Measurements from ENCODE around the gene JUP. TPM values are rescaled to one million over a fixed set of nuclear protein-coding genes. Genes with fewer than 3 reads are reported as not detected.
A peak's percentile ranks its signal among the peaks of the same experiment; 100 is the strongest.

JUP gene
- total RNA-seq, 1 experiment from 2014 or later: 352 TPM

GRCh38 chr17:41824086-41824485 is 37.6 kb upstream of the JUP start:
- Histone ChIP-seq H3K9me3 (ENCODE audit: control insufficient read depth, insufficient read depth, low read depth, low read length) (no peaks in the 10 kb centered on the region), H3K27me3 (ENCODE audit: control insufficient read depth, insufficient read depth, low read length) (no peaks in the 10 kb centered on the region), H3K36me3 (ENCODE audit: control insufficient read depth, insufficient read depth, low read length) (no peaks in the 10 kb centered on the region), H3K27ac (ENCODE audit: low read length) (no peak overlapping the region), H3K4me3 (ENCODE audit: low read depth in 2 of 2, low read length in 2 of 2) (no peak overlapping the region), H3K4me1 (ENCODE audit: control insufficient read depth, insufficient read depth, low read length) (no peaks in the 10 kb centered on the region; the same call in 1 of the 2 replicates)
- in situ Hi-C loops (cut with HindIII; ENCODE audit: low pct_unique_long_range_greater_than_20kb, low sequenced_read_pairs) (no loop called here), intact Hi-C loops (cut with micrococcal nuclease; ENCODE audit: unreplicated experiment) (no loop called here)
- ATAC-seq (no peak), DNase-seq (ENCODE audit: low read depth, low spot score) (no peak)
- BruUV-seq (replicated peaks): no TSS peak
- ChIA-PET CTCF (interaction anchor here (0.6 kb wide), 1 partner anchor 51 kb away, joined by 3 read pairs; no protein-coding TSS in a partner anchor), POLR2A (interaction anchor here (0.6 to 0.7 kb wide), 3 partner anchors 12 to 205 kb away, joined by 3 to 7 read pairs (median 7); partner anchors contain the start of gene FKBP10)
- TF ChIP-seq SIN3A (IDR thresholded peaks at IDR 0.05; ENCODE audit: borderline replicate concordance, insufficient read depth, low read depth, low read length) (no peak), POLR2AphosphoS5 (IDR thresholded peaks at IDR 0.05; ENCODE audit: low read depth, low read length) (no peak), CTCF (IDR thresholded peaks at IDR 0.05) (no peak), TCF7L2 (IDR thresholded peaks at IDR 0.05; ENCODE audit: low read depth, low read length) (no peak), REST (IDR thresholded peaks at IDR 0.05; ENCODE audit: insufficient read depth in 1 of 2, low read depth in 2 of 2, low read length in 1 of 2) (no peak)

- in situ Hi-C loops (cut with HindIII; ENCODE audit: low pct_unique_long_range_greater_than_20kb, low sequenced_read_pairs): no loop called here
- intact Hi-C loops (cut with micrococcal nuclease; ENCODE audit: unreplicated experiment): no loop called here
- H3K4me1 ChIP-seq (ENCODE audit: control insufficient read depth, insufficient read depth, low read length): no peaks in the 10 kb centered on the region; the same call in 1 of the 2 replicates
- no peak overlapping the region for H3K4me3 ChIP-seq (ENCODE audit: low read depth in 2 of 2, low read length in 2 of 2)
- no TSS peak for BruUV-seq (replicated peaks)
- ATAC-seq: peak; percentile 11; the same call in 1 of the 2 replicates
- TF ChIP-seq POLR2AphosphoS5 (IDR thresholded peaks at IDR 0.05; ENCODE audit: low read depth, low read length) (peak; percentile 38; the same call in 1 of the 2 replicates), SIN3A (IDR thresholded peaks at IDR 0.05; ENCODE audit: borderline replicate concordance, insufficient read depth, low read depth, low read length) (no peak)
- no peaks in the 10 kb centered on the region for H3K27me3 ChIP-seq (ENCODE audit: control insufficient read depth, insufficient read depth, low read length)
- no peaks in the 10 kb centered on the region for H3K36me3 ChIP-seq (ENCODE audit: control insufficient read depth, insufficient read depth, low read length)
- no peak overlapping the region for H3K27ac ChIP-seq (ENCODE audit: low read length)
- ChIA-PET CTCF (interaction anchor here (0.6 kb wide), 1 partner anchor 50 kb away, joined by 3 read pairs; no protein-coding TSS in a partner anchor), POLR2A (interaction anchor here (0.6 to 0.7 kb wide), 2 partner anchors 18 to 205 kb away, joined by 7 read pairs; no protein-coding TSS in a partner anchor)
- no peaks in the 10 kb centered on the region for H3K9me3 ChIP-seq (ENCODE audit: control insufficient read depth, insufficient read depth, low read depth, low read length)
- DNase-seq (ENCODE audit: low read depth, low spot score): no peak
Measured at GRCh38 chr17:41823580-41823979, 37.1 kb upstream of the JUP start.

GRCh38 chr17:41823141-41823524 is 36.6 kb upstream of the JUP start:
- ATAC-seq (peak; percentile 15), DNase-seq (ENCODE audit: low read depth, low spot score) (no peak)
- CTCF ChIA-PET: no interaction called here
- Histone ChIP-seq H3K27ac (ENCODE audit: low read length) (no peak overlapping the region), H3K4me3 (ENCODE audit: low read depth in 2 of 2, low read length in 2 of 2) (no peak overlapping the region), H3K27me3 (ENCODE audit: control insufficient read depth, insufficient read depth, low read length) (no peaks in the 10 kb centered on the region), H3K36me3 (ENCODE audit: control insufficient read depth, insufficient read depth, low read length) (peaks cover 2% of the 10 kb centered on the region; the same call in 1 of the 2 replicates), H3K9me3 (ENCODE audit: control insufficient read depth, insufficient read depth, low read depth, low read length) (no peaks in the 10 kb centered on the region), H3K4me1 (ENCODE audit: control insufficient read depth, insufficient read depth, low read length) (no peaks in the 10 kb centered on the region; the same call in 1 of the 2 replicates)
- no TSS peak for BruUV-seq (replicated peaks)
- TF ChIP-seq POLR2AphosphoS5 (IDR thresholded peaks at IDR 0.05; ENCODE audit: low read depth, low read length) (0 out of 2 replicates have a peak, but pooled peaks have one; percentile 28), SIN3A (IDR thresholded peaks at IDR 0.05; ENCODE audit: borderline replicate concordance, insufficient read depth, low read depth, low read length) (no peak), REST (IDR thresholded peaks at IDR 0.05; ENCODE audit: insufficient read depth in 1 of 2, low read depth in 2 of 2, low read length in 1 of 2) (no peak)
- in situ Hi-C loops (cut with HindIII; ENCODE audit: low pct_unique_long_range_greater_than_20kb, low sequenced_read_pairs): no loop called here
- intact Hi-C loops (cut with micrococcal nuclease; ENCODE audit: unreplicated experiment): no loop called here
- POLR2A ChIA-PET: no interaction called here
